HepG2 (cell line): ENCODE data around the gene TTN. TPM values are rescaled to one million over a fixed set of nuclear protein-coding genes. Genes with fewer than 3 reads are reported as not detected.

Source experiments
- ATAC-seq: fragments of 200-7000 bp; cut with Tn5 transposase; 3 replicates; pipeline ENCODE4 v1.9.1; 2020; ENCODE audit warnings: mild to moderate bottlenecking, moderate library complexity
- BruUV-seq: library from RNA; stranded (reverse); fragments of 400-500 nt; replicated peaks from 2 replicates; lab custom pipeline; 2021; lab: Mats Ljungman, UMichigan
- CTCF ChIA-PET: fragments of 300-600 bp; formaldehyde crosslinking; extraction: SDS; loops from one replicate; lab custom pipeline; 2021; ENCODE audit warnings: low total read pairs, inconsistent platforms, low intra/inter-chr PET ratio; lab: Yijun Ruan, JAX
- POLR2A ChIA-PET: fragments of 350-600 bp; sonication (Branson Sonifier 250); formaldehyde crosslinking; loops from one replicate; lab custom pipeline; 2020; ENCODE audit warnings: antibody characterized with exemption, inconsistent platforms; lab: Yijun Ruan, JAX
- DNase-seq: peaks from one replicate; pipeline ENCODE4 v3.0.0-alpha.2; 2015; ENCODE audit warnings: low spot score
- FAIRE-seq: peaks from 3 replicates; lab custom pipeline; 2011; peaks lifted over from hg19 to GRCh38; lab: Jason Lieb, UNC
- H2AFZ ChIP-seq: one replicate; pipeline ENCODE4 v1.6.1; 2011; ENCODE audit warnings: low read length, inconsistent platforms
- H3K27ac ChIP-seq: fragments of 300-600 bp; 3 replicates; pipeline ENCODE4 v1.8.0; 2011; ENCODE audit warnings: mixed run types, mild to moderate bottlenecking, mixed read lengths, low read length, inconsistent platforms; ENCODE audit not compliant: insufficient read depth; ENCODE audit errors: extremely low read length
- H3K27me3 ChIP-seq, 2 experiments: fragments of 200-600 bp in 1 of 2; 2 replicates in 1 of 2; 3 replicates in 1 of 2; pipeline versions ENCODE4 v1.6.0 to v1.8.0; 2011; ENCODE audit warnings: low read length in 2 of 2, mild to moderate bottlenecking in 2 of 2, moderate library complexity in 2 of 2, inconsistent platforms in 1 of 2; ENCODE audit not compliant: insufficient read depth in 2 of 2, control insufficient read depth in 1 of 2
- H3K36me3 ChIP-seq, 2 experiments: fragments of 200-600 bp in 1 of 2; replicated peaks in 1 of 2; 2 replicates in 1 of 2; 3 replicates in 1 of 2; pipeline versions ENCODE4 v1.5.1 to v1.8.0; 2011; ENCODE audit warnings: low read length in 2 of 2, inconsistent platforms in 1 of 2; ENCODE audit not compliant: insufficient read depth in 2 of 2, control insufficient read depth in 1 of 2
- H3K4me1 ChIP-seq: 2 replicates; pipeline ENCODE4 v1.5.1; 2012; ENCODE audit warnings: low read length, inconsistent platforms; ENCODE audit not compliant: insufficient read depth
- H3K4me2 ChIP-seq: 2 replicates; pipeline ENCODE4 v1.6.0; 2011; ENCODE audit warnings: low read depth, low read length, inconsistent platforms
- H3K4me3 ChIP-seq, 3 experiments: fragments of 200-600 bp in 1 of 3; sonication (generic), shearing (Covaris generic) in 1 of 3; replicated peaks in 1 of 3; 2 replicates each; pipeline ENCODE4 v1.5.1; 2011 to 2016; ENCODE audit warnings: low read length in 3 of 3, inconsistent platforms in 2 of 3, low read depth in 2 of 3, mild to moderate bottlenecking in 2 of 3, control low read depth in 1 of 3, mixed read lengths in 1 of 3; ENCODE audit not compliant: insufficient read depth in 1 of 3
- H3K79me2 ChIP-seq: one replicate; pipeline ENCODE4 v1.6.1; 2011; ENCODE audit warnings: low read length, inconsistent platforms; ENCODE audit not compliant: insufficient read depth
- H3K9ac ChIP-seq: 2 replicates; pipeline ENCODE4 v1.6.0; 2011; ENCODE audit warnings: mild to moderate bottlenecking, low read depth, low read length, inconsistent platforms; ENCODE audit not compliant: insufficient read depth
- H3K9me3 ChIP-seq: 2 replicates; pipeline ENCODE4 v1.5.1; 2012; ENCODE audit warnings: mild to moderate bottlenecking, low read length
- H4K20me1 ChIP-seq: 2 replicates; pipeline ENCODE4 v1.6.0; 2011; ENCODE audit warnings: inconsistent platforms, mild to moderate bottlenecking, low read length, moderate library complexity; ENCODE audit not compliant: insufficient read depth
- ARNTL ChIP-seq: sonication (generic); formaldehyde crosslinking; IDR thresholded peaks from 2 replicates; pipeline ENCODE4 v1.4.0; 2020; ENCODE audit warnings: mild to moderate bottlenecking, missing genetic modification reagents
- BCL3 ChIP-seq: sonication (generic); formaldehyde crosslinking; IDR thresholded peaks from 2 replicates; pipeline ENCODE4 v1.5.1; 2020; ENCODE audit warnings: mild to moderate bottlenecking, missing genetic modification reagents, moderate library complexity
- ESRRA ChIP-seq: sonication (generic); formaldehyde crosslinking; IDR thresholded peaks from 2 replicates; pipeline ENCODE4 v1.5.1; 2020; ENCODE audit warnings: mild to moderate bottlenecking, low read depth, missing genetic modification reagents
- GATA4 ChIP-seq: sonication (generic); IDR thresholded peaks from 2 replicates; pipeline ENCODE4 v1.6.1; 2016; ENCODE audit warnings: antibody characterized with exemption, low read depth, borderline replicate concordance
- HDAC1 ChIP-seq: sonication (generic); formaldehyde crosslinking; IDR thresholded peaks from 2 replicates; pipeline ENCODE4 v1.5.1; 2020; ENCODE audit warnings: mild to moderate bottlenecking, missing genetic modification reagents
- HMGXB4 ChIP-seq, 2 experiments: sonication (generic) in 1 of 2; formaldehyde crosslinking in 1 of 2; IDR thresholded peaks; 2 replicates each; pipeline versions ENCODE4 v1.4.0 to v1.6.1; 2018 to 2020; ENCODE audit warnings: missing genetic modification reagents in 2 of 2, borderline replicate concordance in 1 of 2, low read depth in 1 of 2, mild to moderate bottlenecking in 1 of 2, missing biosample characterization in 1 of 2
- MED13 ChIP-seq: sonication (generic); formaldehyde crosslinking; IDR thresholded peaks from 2 replicates; pipeline ENCODE4 v1.5.0; 2020; ENCODE audit warnings: missing genetic modification reagents
- SAFB2 ChIP-seq: sonication (generic); formaldehyde crosslinking; IDR thresholded peaks from 2 replicates; pipeline ENCODE4 v1.5.1; 2020; ENCODE audit warnings: missing genetic modification reagents, low read depth, mild to moderate bottlenecking, borderline replicate concordance
- SCMH1 ChIP-seq: sonication (generic); formaldehyde crosslinking; IDR thresholded peaks from 2 replicates; pipeline ENCODE4 v1.9.0; 2021; ENCODE audit warnings: missing genetic modification reagents, mild to moderate bottlenecking, borderline replicate concordance
- SMC3 ChIP-seq: IDR thresholded peaks from 2 replicates; pipeline ENCODE4 v1.6.1; 2011; ENCODE audit warnings: low read length, improper control_type of control experiment
- YEATS4 ChIP-seq: sonication (generic); formaldehyde crosslinking; IDR thresholded peaks from 2 replicates; pipeline ENCODE4 v1.4.0; 2020; ENCODE audit warnings: missing genetic modification reagents, borderline replicate concordance
- ZNF232 ChIP-seq: sonication (generic); formaldehyde crosslinking; IDR thresholded peaks from 2 replicates; pipeline ENCODE4 v1.4.0; 2020; ENCODE audit warnings: missing genetic modification reagents, borderline replicate concordance
- ZNF570 ChIP-seq: sonication (generic); formaldehyde crosslinking; IDR thresholded peaks from 2 replicates; pipeline ENCODE4 v1.4.0; 2020; ENCODE audit warnings: mild to moderate bottlenecking, missing genetic modification reagents, borderline replicate concordance
- WGBS: methylation state at CpG from one replicate; pipeline ENCODE4 v1.1.6; 2017; ENCODE audit warnings: low lambda C conversion rate; 5-methylcytosine and 5-hydroxymethylcytosine counted together
- in situ Hi-C: cut with HindIII; loops from 2 replicates; pipeline ENCODE4 v1.10.0; 2017; ENCODE audit warnings: low pct_unique_long_range_greater_than_20kb; ENCODE audit not compliant: extremely low pct_ligation_motif_present
- intact Hi-C: fragments of 100-400 bp; cut with micrococcal nuclease; formaldehyde crosslinking; loops from one replicate; pipeline ENCODE4 v1.10.0; 2022; ENCODE audit not compliant: unreplicated experiment
- polyA plus RNA-seq, 8 experiments: library from polyadenylated mRNA; depleted of rRNA in 3 of 8; stranded (reverse) in 7 of 8; unstranded in 1 of 8; fragments of >200 nt; fragmentation: Illumina TruSeq in 4 of 8; extraction: Trizol in 4 of 8; gene quantifications; 2 replicates each; pipeline versions ENCODE4 v1.2.1 to v1.2.3, GENCODE V29; 2011 to 2016; ENCODE audit warnings: low read depth in 4 of 8, missing spikeins in 1 of 8, mixed read lengths in 1 of 8; ENCODE audit not compliant: insufficient read depth in 1 of 8
- total RNA-seq, 5 experiments: library from RNA; depleted of rRNA; stranded (reverse); fragments of >200 nt; fragmentation: Illumina TruSeq; extraction: Trizol; gene quantifications; 2 replicates each; pipeline ENCODE4 v1.2.3, GENCODE V29; 2016; ENCODE audit warnings: low read depth in 1 of 5
- TF ChIP-seq, protein P1 (sequence below), 2 experiments: IDR thresholded peaks; 2 replicates each; pipeline ENCODE4 v1.6.1; 2011 to 2012; ENCODE audit warnings: low read length in 2 of 2, borderline replicate concordance in 1 of 2, low read depth in 1 of 2, mild to moderate bottlenecking in 1 of 2, moderate library complexity in 1 of 2
- TF ChIP-seq, protein P2 (sequence below): sonication (generic); formaldehyde crosslinking; IDR thresholded peaks from 2 replicates; pipeline ENCODE4 v1.5.1; 2020; ENCODE audit warnings: missing genetic modification reagents, mild to moderate bottlenecking, borderline replicate concordance
- TF ChIP-seq, protein P3 (sequence below): sonication (generic); formaldehyde crosslinking; IDR thresholded peaks from 2 replicates; pipeline ENCODE4 v1.4.0; 2020; ENCODE audit warnings: missing genetic modification reagents

Gene TTN
- total and polyA plus RNA-seq, 2 of the 13 experiments (the other 11 are each of a cell fraction or from before 2014, with no cell fraction given): under 0.01 TPM

DNA sequence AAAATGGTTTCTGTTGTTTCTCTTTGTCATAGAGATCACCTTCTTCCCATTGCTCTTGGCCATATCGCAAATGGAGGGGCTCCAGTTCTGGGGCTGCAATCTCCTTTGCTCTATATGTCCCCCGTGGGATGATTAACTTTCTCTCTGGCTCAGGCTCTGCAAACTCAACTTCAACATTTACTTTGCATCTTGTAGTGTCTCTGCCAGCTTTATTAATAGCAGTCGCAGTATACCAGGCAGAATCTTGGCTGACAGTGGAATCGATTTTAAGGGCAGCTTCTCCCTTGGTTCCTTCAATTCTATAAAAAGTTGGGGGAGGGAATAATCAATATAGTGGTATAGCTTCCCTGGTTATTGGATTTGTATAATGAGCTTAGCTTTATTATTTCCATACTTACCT lies 30.5 kb downstream of the TTN start:
- in situ Hi-C loops: no loop called here
- Histone ChIP-seq H3K9ac (no peak overlapping the region), H3K9me3 (no peaks in the 10 kb centered on the region), H4K20me1 (no peaks in the 10 kb centered on the region), H3K4me3 (no peak overlapping the region), H3K27me3 (peaks cover 0 to 8% of the 10 kb centered on the region in 2 experiments; a peak in 1 of 5 replicates), H3K4me2 (no peak overlapping the region), H3K4me1 (no peaks in the 10 kb centered on the region), H3K79me2 (no peaks in the 10 kb centered on the region), H3K36me3 (no peaks in the 10 kb centered on the region), H3K27ac (no peak overlapping the region), H2AFZ (no peak overlapping the region)
- ChIA-PET POLR2A (no interaction called here), CTCF (no interaction called here)
- ATAC-seq: no peak
- 17% methylated on average over 4 of the region's 4 CpGs for WGBS
- intact Hi-C loops: no loop called here
- TF ChIP-seq SAFB2 (CRISPR knock-in tag) (no peak), MED13 (CRISPR knock-in tag) (no peak), GATA4 (no peak), HDAC1 (no peak), ZNF232 (no peak), HMGXB4 (CRISPR knock-in tag; IDR thresholded peaks at IDR 0.05; ENCODE audit: borderline replicate concordance in 1 of 2, low read depth in 1 of 2) (no peak), ARNTL (CRISPR knock-in tag) (no peak), SMC3 (no peak), YEATS4 (no peak), ESRRA (CRISPR knock-in tag) (no peak), BCL3 (no peak), ZNF570 (CRISPR knock-in tag) (no peak), SCMH1 (CRISPR knock-in tag) (no peak)
- TF ChIP-seq, protein P1, sequence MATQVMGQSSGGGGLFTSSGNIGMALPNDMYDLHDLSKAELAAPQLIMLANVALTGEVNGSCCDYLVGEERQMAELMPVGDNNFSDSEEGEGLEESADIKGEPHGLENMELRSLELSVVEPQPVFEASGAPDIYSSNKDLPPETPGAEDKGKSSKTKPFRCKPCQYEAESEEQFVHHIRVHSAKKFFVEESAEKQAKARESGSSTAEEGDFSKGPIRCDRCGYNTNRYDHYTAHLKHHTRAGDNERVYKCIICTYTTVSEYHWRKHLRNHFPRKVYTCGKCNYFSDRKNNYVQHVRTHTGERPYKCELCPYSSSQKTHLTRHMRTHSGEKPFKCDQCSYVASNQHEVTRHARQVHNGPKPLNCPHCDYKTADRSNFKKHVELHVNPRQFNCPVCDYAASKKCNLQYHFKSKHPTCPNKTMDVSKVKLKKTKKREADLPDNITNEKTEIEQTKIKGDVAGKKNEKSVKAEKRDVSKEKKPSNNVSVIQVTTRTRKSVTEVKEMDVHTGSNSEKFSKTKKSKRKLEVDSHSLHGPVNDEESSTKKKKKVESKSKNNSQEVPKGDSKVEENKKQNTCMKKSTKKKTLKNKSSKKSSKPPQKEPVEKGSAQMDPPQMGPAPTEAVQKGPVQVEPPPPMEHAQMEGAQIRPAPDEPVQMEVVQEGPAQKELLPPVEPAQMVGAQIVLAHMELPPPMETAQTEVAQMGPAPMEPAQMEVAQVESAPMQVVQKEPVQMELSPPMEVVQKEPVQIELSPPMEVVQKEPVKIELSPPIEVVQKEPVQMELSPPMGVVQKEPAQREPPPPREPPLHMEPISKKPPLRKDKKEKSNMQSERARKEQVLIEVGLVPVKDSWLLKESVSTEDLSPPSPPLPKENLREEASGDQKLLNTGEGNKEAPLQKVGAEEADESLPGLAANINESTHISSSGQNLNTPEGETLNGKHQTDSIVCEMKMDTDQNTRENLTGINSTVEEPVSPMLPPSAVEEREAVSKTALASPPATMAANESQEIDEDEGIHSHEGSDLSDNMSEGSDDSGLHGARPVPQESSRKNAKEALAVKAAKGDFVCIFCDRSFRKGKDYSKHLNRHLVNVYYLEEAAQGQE (IDR thresholded peaks at IDR 0.05; ENCODE audit: borderline replicate concordance in 1 of 2, low read depth in 1 of 2, low read length in 2 of 2): no peak
- TF ChIP-seq, protein P2, sequence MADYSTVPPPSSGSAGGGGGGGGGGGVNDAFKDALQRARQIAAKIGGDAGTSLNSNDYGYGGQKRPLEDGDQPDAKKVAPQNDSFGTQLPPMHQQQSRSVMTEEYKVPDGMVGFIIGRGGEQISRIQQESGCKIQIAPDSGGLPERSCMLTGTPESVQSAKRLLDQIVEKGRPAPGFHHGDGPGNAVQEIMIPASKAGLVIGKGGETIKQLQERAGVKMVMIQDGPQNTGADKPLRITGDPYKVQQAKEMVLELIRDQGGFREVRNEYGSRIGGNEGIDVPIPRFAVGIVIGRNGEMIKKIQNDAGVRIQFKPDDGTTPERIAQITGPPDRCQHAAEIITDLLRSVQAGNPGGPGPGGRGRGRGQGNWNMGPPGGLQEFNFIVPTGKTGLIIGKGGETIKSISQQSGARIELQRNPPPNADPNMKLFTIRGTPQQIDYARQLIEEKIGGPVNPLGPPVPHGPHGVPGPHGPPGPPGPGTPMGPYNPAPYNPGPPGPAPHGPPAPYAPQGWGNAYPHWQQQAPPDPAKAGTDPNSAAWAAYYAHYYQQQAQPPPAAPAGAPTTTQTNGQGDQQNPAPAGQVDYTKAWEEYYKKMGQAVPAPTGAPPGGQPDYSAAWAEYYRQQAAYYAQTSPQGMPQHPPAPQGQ (CRISPR knock-in tag): no peak
- TF ChIP-seq, protein P3, sequence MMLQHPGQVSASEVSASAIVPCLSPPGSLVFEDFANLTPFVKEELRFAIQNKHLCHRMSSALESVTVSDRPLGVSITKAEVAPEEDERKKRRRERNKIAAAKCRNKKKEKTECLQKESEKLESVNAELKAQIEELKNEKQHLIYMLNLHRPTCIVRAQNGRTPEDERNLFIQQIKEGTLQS: no peak
- DNase-seq: no peak
- no peak for FAIRE-seq
- BruUV-seq: no TSS peak
